Endothelial cell of umbilical vein (primary cell): ENCODE measurements around the gene TFPI2. TPM values are rescaled to one million over a fixed set of nuclear protein-coding genes. Genes with fewer than 3 reads are reported as not detected.

ENCODE experiments used
- BruUV-seq: library from RNA; stranded (reverse); fragments of 400-500 nt; replicated peaks from 2 replicates; lab custom pipeline; 2021; lab: Mats Ljungman, UMichigan
- CTCF ChIA-PET: fragments of 300-600, 350-600 bp; sonication (Branson Sonifier 250); formaldehyde crosslinking; loops from one replicate; lab custom pipeline; 2021; ENCODE audit warnings: antibody characterized with exemption, inconsistent platforms; lab: Charles Lee
- POLR2A ChIA-PET: fragments of 300-600, 350-600 bp; sonication (Branson Sonifier 250); formaldehyde crosslinking; loops from one replicate; lab custom pipeline; 2021; ENCODE audit warnings: antibody characterized with exemption, inconsistent platforms; lab: Charles Lee
- DNase-seq: peaks from one replicate; pipeline ENCODE4 v3.0.0-alpha.2; 2011; ENCODE audit warnings: low read depth, low spot score
- FAIRE-seq: peaks from 2 replicates; lab custom pipeline; 2011; peaks lifted over from hg19 to GRCh38; lab: Jason Lieb, UNC
- H2AFZ ChIP-seq: 2 replicates; pipeline ENCODE4 v1.6.0; 2012; ENCODE audit warnings: low read depth, low read length, control low read depth, inconsistent platforms
- H3K27ac ChIP-seq: 2 replicates; pipeline ENCODE4 v1.5.1; 2011; ENCODE audit warnings: low read depth, mild to moderate bottlenecking, control low read depth, low read length, moderate library complexity; ENCODE audit not compliant: insufficient read depth
- H3K27me3 ChIP-seq, 2 experiments: 2 replicates each; pipeline versions ENCODE4 v1.6.0 to v1.6.1; 2011; ENCODE audit warnings: low read length in 2 of 2, mixed read lengths in 1 of 2; ENCODE audit not compliant: control insufficient read depth in 2 of 2, insufficient read depth in 2 of 2
- H3K36me3 ChIP-seq, 2 experiments: 2 replicates in 1 of 2; 3 replicates in 1 of 2; pipeline ENCODE4 v1.5.1; 2011; ENCODE audit warnings: low read length in 2 of 2, mild to moderate bottlenecking in 1 of 2, moderate library complexity in 1 of 2; ENCODE audit not compliant: control insufficient read depth in 2 of 2, insufficient read depth in 2 of 2; ENCODE audit errors: extremely low read depth in 1 of 2
- H3K4me1 ChIP-seq: 3 replicates; pipeline ENCODE4 v1.5.1; 2011; ENCODE audit warnings: mild to moderate bottlenecking, low read length; ENCODE audit not compliant: control insufficient read depth, insufficient read depth; ENCODE audit errors: extremely low read depth
- H3K4me2 ChIP-seq: 2 replicates; pipeline ENCODE4 v1.6.1; 2011; ENCODE audit warnings: low read length, control low read depth, mixed read lengths; ENCODE audit not compliant: insufficient read depth
- H3K4me3 ChIP-seq, 3 experiments: fragments of 200-600 bp in 1 of 3; sonication (generic), shearing (Covaris generic) in 1 of 3; replicated peaks in 1 of 3; 2 replicates each; pipeline ENCODE4 v1.5.1; 2011 to 2016; ENCODE audit warnings: control low read depth in 3 of 3, low read length in 3 of 3, mild to moderate bottlenecking in 2 of 3, inconsistent platforms in 1 of 3, low read depth in 1 of 3, moderate library complexity in 1 of 3; ENCODE audit not compliant: insufficient read depth in 1 of 3
- H3K79me2 ChIP-seq: 2 replicates; pipeline ENCODE4 v1.6.0; 2012; ENCODE audit warnings: low read length, inconsistent platforms; ENCODE audit not compliant: control insufficient read depth, insufficient read depth
- H3K9ac ChIP-seq: replicated peaks from 2 replicates; pipeline ENCODE3; 2011; ENCODE audit warnings: low read length, control low read depth; ENCODE audit not compliant: insufficient read depth; ENCODE audit errors: extremely low read depth
- H3K9me1 ChIP-seq: replicated peaks from 3 replicates; pipeline ENCODE4 v1.6.0; 2011; ENCODE audit warnings: mild to moderate bottlenecking, low read length; ENCODE audit not compliant: control insufficient read depth, insufficient read depth; ENCODE audit errors: extremely low read depth
- H3K9me3 ChIP-seq: replicated peaks from 2 replicates; pipeline ENCODE4 v1.5.1; 2012; ENCODE audit warnings: low read length, inconsistent platforms; ENCODE audit not compliant: control insufficient read depth, insufficient read depth
- H4K20me1 ChIP-seq: replicated peaks from 2 replicates; pipeline ENCODE3; 2011; ENCODE audit warnings: mild to moderate bottlenecking, low read length; ENCODE audit not compliant: control insufficient read depth, insufficient read depth; ENCODE audit errors: extremely low read depth
- EZH2 ChIP-seq: IDR thresholded peaks from 2 replicates; pipeline ENCODE4 v1.6.1; 2012; ENCODE audit warnings: borderline replicate concordance, low read depth, mild to moderate bottlenecking, moderate library complexity, low read length, inconsistent platforms; ENCODE audit not compliant: severe bottlenecking
- JUN ChIP-seq: IDR thresholded peaks from 2 replicates; pipeline ENCODE4 v1.6.1; 2011; ENCODE audit warnings: borderline replicate concordance, low read depth; ENCODE audit not compliant: insufficient read length, insufficient read depth
- POLR2AphosphoS5 ChIP-seq: IDR thresholded peaks from 2 replicates; pipeline ENCODE4 v1.6.1; 2012; ENCODE audit warnings: low read depth, mild to moderate bottlenecking, control low read depth, low read length, moderate library complexity; ENCODE audit not compliant: insufficient read depth
- dilution Hi-C: fragments of 300-500 bp; cut with MboI; formaldehyde crosslinking; loops from one replicate; pipeline ENCODE4 v1.15.0; 2019; ENCODE audit warnings: low sequenced_read_pairs; ENCODE audit not compliant: extremely low pct_ligation_motif_present
- intact Hi-C: fragments of 100-400 bp; cut with micrococcal nuclease; formaldehyde crosslinking; loops from one replicate; pipeline ENCODE4 v1.10.0; 2022
- polyA plus RNA-seq, 4 experiments: library from polyadenylated mRNA; depleted of rRNA in 3 of 4; stranded (reverse) in 3 of 4; unstranded in 1 of 4; fragments of >200 nt; gene quantifications; 2 replicates each; pipeline versions ENCODE4 v1.2.1 to v1.2.3, GENCODE V29; 2011 to 2012; ENCODE audit warnings: missing spikeins in 1 of 4
- total RNA-seq: library from RNA; stranded (reverse); gene quantifications from 2 replicates; pipeline ENCODE4 v1.2.3, GENCODE V29; 2021
- TF ChIP-seq, protein P1 (sequence below), 2 donors: IDR thresholded peaks; 1 replicate in 1 of 2; 2 replicates in 1 of 2; pipeline ENCODE4 v1.5.1; 2011; ENCODE audit warnings: low read length in 2 of 2, mild to moderate bottlenecking in 2 of 2, moderate library complexity in 2 of 2, control low read depth in 1 of 2, inconsistent platforms in 1 of 2, low read depth in 1 of 2; ENCODE audit not compliant: insufficient read depth in 1 of 2; ENCODE audit errors: extremely low read depth in 1 of 2
- TF ChIP-seq, protein P2 (sequence below): IDR thresholded peaks from 2 replicates; pipeline ENCODE4 v1.6.1; 2011; ENCODE audit not compliant: insufficient read depth, insufficient read length

Gene TFPI2
- total and polyA plus RNA-seq, 2 donors (not counting 3 experiments of a cell fraction or from before 2014, with no cell fraction given), result 49.9 to 65.9 TPM

- no peaks in the 10 kb centered on the region for H3K9me3 ChIP-seq
- H3K27ac ChIP-seq, result no peak overlapping the region
- dilution Hi-C loops, result no loop called here
- intact Hi-C loops, result no loop called here
- no peaks in the 10 kb centered on the region for H4K20me1 ChIP-seq
- DNase-seq (no peak), FAIRE-seq (no peak)
- ChIA-PET POLR2A (no interaction called here), CTCF (no interaction called here)
- no peaks in the 10 kb centered on the region for H3K79me2 ChIP-seq
- no peaks in the 10 kb centered on the region for H3K4me1 ChIP-seq
- BruUV-seq, result no TSS peak
- H3K4me2 ChIP-seq, result no peak overlapping the region
- no peaks in the 10 kb centered on the region for H3K36me3 ChIP-seq
- no peaks in the 10 kb centered on the region for H3K27me3 ChIP-seq
- no peaks in the 10 kb centered on the region for H3K9me1 ChIP-seq
- H3K9ac ChIP-seq, result no peak overlapping the region
- no peak overlapping the region for H2AFZ ChIP-seq
- no peak for TF ChIP-seq JUN
- TF ChIP-seq POLR2AphosphoS5, result no peak
- TF ChIP-seq, protein P1, sequence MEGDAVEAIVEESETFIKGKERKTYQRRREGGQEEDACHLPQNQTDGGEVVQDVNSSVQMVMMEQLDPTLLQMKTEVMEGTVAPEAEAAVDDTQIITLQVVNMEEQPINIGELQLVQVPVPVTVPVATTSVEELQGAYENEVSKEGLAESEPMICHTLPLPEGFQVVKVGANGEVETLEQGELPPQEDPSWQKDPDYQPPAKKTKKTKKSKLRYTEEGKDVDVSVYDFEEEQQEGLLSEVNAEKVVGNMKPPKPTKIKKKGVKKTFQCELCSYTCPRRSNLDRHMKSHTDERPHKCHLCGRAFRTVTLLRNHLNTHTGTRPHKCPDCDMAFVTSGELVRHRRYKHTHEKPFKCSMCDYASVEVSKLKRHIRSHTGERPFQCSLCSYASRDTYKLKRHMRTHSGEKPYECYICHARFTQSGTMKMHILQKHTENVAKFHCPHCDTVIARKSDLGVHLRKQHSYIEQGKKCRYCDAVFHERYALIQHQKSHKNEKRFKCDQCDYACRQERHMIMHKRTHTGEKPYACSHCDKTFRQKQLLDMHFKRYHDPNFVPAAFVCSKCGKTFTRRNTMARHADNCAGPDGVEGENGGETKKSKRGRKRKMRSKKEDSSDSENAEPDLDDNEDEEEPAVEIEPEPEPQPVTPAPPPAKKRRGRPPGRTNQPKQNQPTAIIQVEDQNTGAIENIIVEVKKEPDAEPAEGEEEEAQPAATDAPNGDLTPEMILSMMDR (IDR thresholded peaks at IDR 0.05; ENCODE audit: extremely low read depth in 1 of 2, insufficient read depth in 1 of 2, low read depth in 1 of 2, low read length in 2 of 2), result no peak
- TF ChIP-seq EZH2, result no peak
- TF ChIP-seq, protein P2, sequence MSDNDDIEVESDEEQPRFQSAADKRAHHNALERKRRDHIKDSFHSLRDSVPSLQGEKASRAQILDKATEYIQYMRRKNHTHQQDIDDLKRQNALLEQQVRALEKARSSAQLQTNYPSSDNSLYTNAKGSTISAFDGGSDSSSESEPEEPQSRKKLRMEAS, result no peak
- H3K4me3 ChIP-seq, result no peak overlapping the region
Observed at GRCh38 chr7:93873998-93874574, 16.5 kb downstream of the TFPI2 start.
